Upper lobe of right lung (tissue), 1 donor: Measurements from ENCODE around the gene INPP5F. TPM values are rescaled to one million over a fixed set of nuclear protein-coding genes. Genes with fewer than 3 reads are reported as not detected.

ENCODE experiments used
- ATAC-seq: fragments of 200-7000 bp; cut with Tn5 transposase; one replicate; pipeline ENCODE4 v1.9.1; 2020; ENCODE audit warnings: mild to moderate bottlenecking, moderate library complexity
- DNase-seq: peaks from one replicate; pipeline ENCODE4 v3.0.0-alpha.2; 2020
- H3K27ac ChIP-seq: fragments of 200-600 bp; one replicate; pipeline ENCODE4 v1.8.0; 2022
- H3K27me3 ChIP-seq: fragments of 200-600 bp; one replicate; pipeline ENCODE4 v1.8.0; 2022; ENCODE audit warnings: mild to moderate bottlenecking
- H3K36me3 ChIP-seq: fragments of 200-600 bp; one replicate; pipeline ENCODE4 v1.8.0; 2022
- H3K4me1 ChIP-seq: fragments of 200-600 bp; one replicate; pipeline ENCODE4 v1.8.0; 2022
- H3K4me3 ChIP-seq: fragments of 200-600 bp; one replicate; pipeline ENCODE4 v1.8.0; 2022; ENCODE audit warnings: mild to moderate bottlenecking
- H3K9me3 ChIP-seq: fragments of 200-600 bp; one replicate; pipeline ENCODE4 v1.8.0; 2022
- CTCF ChIP-seq: fragments of 200-600 bp; IDR thresholded peaks from one replicate; pipeline ENCODE4 v1.8.0; 2022; ENCODE audit warnings: antibody characterized with exemption
- intact Hi-C: fragments of 100-400 bp; cut with DNase I; formaldehyde crosslinking; loops from one replicate; pipeline ENCODE4 v1.11.0; 2022
- total RNA-seq: library from RNA; stranded (reverse); fragmentation: NEBNext Ultra II Directional; extraction: Animal tissue kit (Norgen Biotek cat#: 25700); gene quantifications from one replicate; pipeline ENCODE4 v1.2.1, GENCODE V29; 2021
- donor health status: DM: no; HTN: yes; CAD: no; lungs with severe emphysema.

The INPP5F gene
- total RNA-seq, 1 donor from 2014 or later: 13.9 TPM

DNA sequence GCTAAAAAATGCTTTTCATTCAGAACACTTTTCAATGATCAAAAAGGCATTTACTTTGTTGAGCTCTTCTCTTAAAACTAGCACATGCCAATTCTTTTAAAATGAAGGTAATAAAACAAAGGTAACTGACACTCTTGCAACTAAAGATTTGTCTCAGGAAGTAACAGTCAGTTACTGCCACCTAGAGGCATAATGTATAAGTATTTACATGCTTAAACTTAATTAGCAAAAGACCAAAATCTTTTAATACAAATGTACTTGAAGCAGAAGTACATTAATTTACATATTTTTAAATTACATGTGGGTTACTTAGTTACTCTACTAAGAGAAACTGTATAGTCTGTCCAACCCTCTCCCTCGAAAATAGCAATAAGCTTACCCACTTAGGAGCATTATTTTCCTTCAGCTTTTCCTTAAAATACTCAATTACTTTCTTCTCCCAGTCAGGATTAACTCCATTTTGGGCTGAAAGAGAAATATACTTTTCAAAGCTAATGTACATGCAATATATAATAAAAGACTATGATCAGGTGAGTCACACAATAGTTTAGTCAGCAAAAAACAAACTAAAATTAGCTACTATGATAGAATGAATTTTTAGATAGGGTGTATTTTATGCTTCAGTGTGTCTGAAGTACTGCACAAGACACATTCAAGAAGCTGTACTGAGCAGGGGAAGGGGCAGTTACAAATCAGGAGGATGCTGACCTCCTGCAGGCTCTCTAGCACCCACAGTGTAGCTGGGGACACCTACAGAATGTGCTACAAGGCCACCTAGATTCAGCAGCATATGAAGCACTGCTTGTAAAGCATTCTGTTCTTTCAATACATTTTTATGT lies 133.8 kb downstream of the INPP5F start:
- Histone ChIP-seq H3K9me3 (no peaks in the 10 kb centered on the region), H3K36me3 (peaks cover 35% of the 10 kb centered on the region), H3K4me3 (no peak overlapping the region), H3K4me1 (no peaks in the 10 kb centered on the region), H3K27ac (no peak overlapping the region), H3K27me3 (no peaks in the 10 kb centered on the region)
- TF ChIP-seq CTCF: peak; percentile 65
- ATAC-seq: peak; percentile 43
- intact Hi-C loops: loop anchor here (5.0 kb wide), 1 partner anchor 107 kb away; no protein-coding TSS in a partner anchor
- DNase-seq: no peak

GRCh38 chr10:119860866-119861607 lies 135.2 kb downstream of the INPP5F start:
- no peak for TF ChIP-seq CTCF
- H3K4me3 ChIP-seq: no peak overlapping the region
- intact Hi-C loops: no loop called here
- ATAC-seq (no peak), DNase-seq (no peak)
- no peak overlapping the region for H3K27ac ChIP-seq
- no peaks in the 10 kb centered on the region for H3K4me1 ChIP-seq
- H3K9me3 ChIP-seq: no peaks in the 10 kb centered on the region
- H3K36me3 ChIP-seq: peaks cover 25% of the 10 kb centered on the region
- no peaks in the 10 kb centered on the region for H3K27me3 ChIP-seq

GRCh38 chr10:119862524-119862923 lies 136.7 kb downstream of the INPP5F start:
- Histone ChIP-seq H3K4me3 (no peak overlapping the region), H3K9me3 (no peaks in the 10 kb centered on the region), H3K27me3 (no peaks in the 10 kb centered on the region), H3K4me1 (no peaks in the 10 kb centered on the region), H3K36me3 (peaks cover 10% of the 10 kb centered on the region), H3K27ac (no peak overlapping the region)
- ATAC-seq (no peak), DNase-seq (no peak)
- intact Hi-C loops: no loop called here
- no peak for TF ChIP-seq CTCF

GRCh38 chr10:119863951-119864565 lies 138.2 kb downstream of the INPP5F start:
- intact Hi-C loops: no loop called here
- TF ChIP-seq CTCF: no peak

GRCh38 chr10:119865699-119866240 lies 139.9 kb downstream of the INPP5F start:
- H3K9me3 ChIP-seq: no peaks in the 10 kb centered on the region
- H3K27ac ChIP-seq: no peak overlapping the region
- peaks cover 12% of the 10 kb centered on the region for H3K4me1 ChIP-seq
- no peaks in the 10 kb centered on the region for H3K27me3 ChIP-seq
- intact Hi-C loops: no loop called here
- no peak overlapping the region for H3K4me3 ChIP-seq
- no peak for TF ChIP-seq CTCF
- ATAC-seq: no peak
- DNase-seq: no peak
- no peaks in the 10 kb centered on the region for H3K36me3 ChIP-seq

More at GRCh38 chr10:119863951-119864565, 138.2 kb downstream of the INPP5F start:
- Histone ChIP-seq H3K36me3 (no peaks in the 10 kb centered on the region), H3K27me3 (no peaks in the 10 kb centered on the region), H3K4me1 (no peaks in the 10 kb centered on the region), H3K4me3 (no peak overlapping the region), H3K9me3 (no peaks in the 10 kb centered on the region), H3K27ac (no peak overlapping the region)
- DNase-seq (no peak), ATAC-seq (no peak)
